Effector memory CD8-positive, alpha-beta T cell (primary cell): ENCODE measurements around the gene MIPEP.
A peak's percentile ranks its signal among the peaks of the same experiment; 100 is the strongest.
"Not testable (repeated sequence)": the region's sequence is repeated elsewhere in the genome, so short reads cannot be mapped to it uniquely, and the experiment has no call there.

Experiments
- ATAC-seq: fragments of 150-1000 bp; cut with Tn5 transposase; replicated peaks from 2 replicates; pipeline ENCODE4 v1.10.0; 2021; ENCODE audit warnings: mild to moderate bottlenecking, moderate library complexity
- DNase-seq, 3 experiments: peaks; one replicate each; pipeline ENCODE4 v3.0.0; 2021
- H3K27ac Mint-ChIP-seq, 2 donors: one replicate each; pipeline ENCODE4 v1.8.0; 2022; ENCODE audit warnings: mild to moderate bottlenecking in 2 of 2, mixed read lengths in 2 of 2, moderate library complexity in 2 of 2
- H3K27me3 Mint-ChIP-seq, 2 donors: one replicate each; pipeline ENCODE4 v1.8.0; 2022; ENCODE audit warnings: mixed read lengths in 2 of 2
- H3K36me3 Mint-ChIP-seq: one replicate; pipeline ENCODE4 v1.8.0; 2022; ENCODE audit warnings: mild to moderate bottlenecking, moderate library complexity, mixed read lengths; ENCODE audit not compliant: insufficient read depth
- H3K4me1 Mint-ChIP-seq, 2 donors: one replicate each; pipeline ENCODE4 v1.8.0; 2022; ENCODE audit warnings: low read depth in 2 of 2, mixed read lengths in 2 of 2
- H3K4me3 Mint-ChIP-seq, 2 donors: one replicate each; pipeline ENCODE4 v1.8.0; 2022; ENCODE audit warnings: mild to moderate bottlenecking in 2 of 2, mixed read lengths in 2 of 2, moderate library complexity in 2 of 2
- H3K9me3 Mint-ChIP-seq, 2 donors: one replicate each; pipeline ENCODE4 v1.8.0; 2022; ENCODE audit warnings: mixed read lengths in 2 of 2

The MIPEP gene

GRCh38 chr13:23766939-23767338 is 122.3 kb downstream of the MIPEP start:
- peaks cover 4 to 5% of the 10 kb centered on the region in 2 donors for H3K4me1 Mint-ChIP-seq
- peaks cover 6% of the 10 kb centered on the region for H3K36me3 Mint-ChIP-seq
- no peaks in the 10 kb centered on the region for H3K9me3 Mint-ChIP-seq
- DNase-seq, result no peak
- no peaks in the 10 kb centered on the region for H3K27me3 Mint-ChIP-seq
- no peak for ATAC-seq
- no peak overlapping the region for H3K4me3 Mint-ChIP-seq
- peak overlapping the region in 1 of 2 donors; percentile 4 for H3K27ac Mint-ChIP-seq

GRCh38 chr13:23766283-23766682 is 122.9 kb downstream of the MIPEP start:
- Mint-ChIP-seq H3K27me3 (no peaks in the 10 kb centered on the region), H3K9me3 (no peaks in the 10 kb centered on the region), H3K4me1 (peaks cover 0 to 2% of the 10 kb centered on the region in 2 donors), H3K27ac (peak overlapping the region in 1 of 2 donors; percentile 4), H3K36me3 (peaks cover 6% of the 10 kb centered on the region), H3K4me3 (no peak overlapping the region)
- ATAC-seq, result no peak
- no peak for DNase-seq

- H3K27me3 Mint-ChIP-seq, result no peaks in the 10 kb centered on the region
- H3K36me3 Mint-ChIP-seq, result peaks cover 2% of the 10 kb centered on the region
- H3K9me3 Mint-ChIP-seq, result no peaks in the 10 kb centered on the region
- no peaks in the 10 kb centered on the region for H3K4me1 Mint-ChIP-seq
- DNase-seq, result no peak
- no peak overlapping the region for H3K27ac Mint-ChIP-seq
- ATAC-seq, result no peak
- H3K4me3 Mint-ChIP-seq, result no peak overlapping the region
Measured at GRCh38 chr13:23765531-23765930, 123.7 kb downstream of the MIPEP start.

GRCh38 chr13:23763318-23763717 is 125.9 kb downstream of the MIPEP start:
- H3K36me3 Mint-ChIP-seq, result no peaks in the 10 kb centered on the region
- H3K4me3 Mint-ChIP-seq, result no peak overlapping the region
- no peaks in the 10 kb centered on the region for H3K27me3 Mint-ChIP-seq

GRCh38 chr13:23761760-23762159 is 127.4 kb downstream of the MIPEP start:
- not testable (repeated sequence) for H3K9me3 Mint-ChIP-seq, ATAC-seq, H3K36me3 Mint-ChIP-seq, H3K4me1 Mint-ChIP-seq, H3K27me3 Mint-ChIP-seq, DNase-seq, H3K4me3 Mint-ChIP-seq, H3K27ac Mint-ChIP-seq

More at GRCh38 chr13:23763318-23763717, 125.9 kb downstream of the MIPEP start:
- no peak overlapping the region for H3K27ac Mint-ChIP-seq
- H3K4me1 Mint-ChIP-seq, result no peaks in the 10 kb centered on the region
- ATAC-seq (no peak), DNase-seq (no peak)
- no peaks in the 10 kb centered on the region for H3K9me3 Mint-ChIP-seq

- Mint-ChIP-seq H3K27me3 (no peaks in the 10 kb centered on the region), H3K4me3 (no peak overlapping the region), H3K27ac (no peak overlapping the region), H3K36me3 (no peaks in the 10 kb centered on the region), H3K9me3 (no peaks in the 10 kb centered on the region), H3K4me1 (no peaks in the 10 kb centered on the region)
- DNase-seq (no peak), ATAC-seq (no peak)
Measured at GRCh38 chr13:23760000-23760399, 129.2 kb downstream of the MIPEP start.

- no peaks in the 10 kb centered on the region for H3K36me3 Mint-ChIP-seq
- H3K27ac Mint-ChIP-seq, result no peak overlapping the region
- H3K4me1 Mint-ChIP-seq, result no peaks in the 10 kb centered on the region
- H3K27me3 Mint-ChIP-seq, result no peaks in the 10 kb centered on the region
- no peaks in the 10 kb centered on the region for H3K9me3 Mint-ChIP-seq
- no peak overlapping the region for H3K4me3 Mint-ChIP-seq
- no peak for ATAC-seq
- no peak for DNase-seq
Measured at GRCh38 chr13:23758798-23759527, 130.2 kb downstream of the MIPEP start.

GRCh38 chr13:23754997-23755396 is 134.2 kb downstream of the MIPEP start:
- Mint-ChIP-seq H3K9me3 (no peaks in the 10 kb centered on the region), H3K4me3 (no peak overlapping the region), H3K27ac (no peak overlapping the region), H3K27me3 (no peaks in the 10 kb centered on the region), H3K36me3 (no peaks in the 10 kb centered on the region), H3K4me1 (peaks cover 0 to 1% of the 10 kb centered on the region in 2 donors)
- DNase-seq (no peak), ATAC-seq (no peak)

- ATAC-seq, result peak; percentile 76
Measured at GRCh38 chr13:23754506-23754905, 134.7 kb downstream of the MIPEP start.

GRCh38 chr13:23753458-23753857 is 135.7 kb downstream of the MIPEP start:
- DNase-seq (no peak), ATAC-seq (no peak)

More at GRCh38 chr13:23754506-23754905, 134.7 kb downstream of the MIPEP start:
- H3K4me3 Mint-ChIP-seq, result no peak overlapping the region
- H3K36me3 Mint-ChIP-seq, result peaks cover 3% of the 10 kb centered on the region
- H3K27me3 Mint-ChIP-seq, result no peaks in the 10 kb centered on the region
- H3K4me1 Mint-ChIP-seq, result peaks cover 0 to 1% of the 10 kb centered on the region in 2 donors
- H3K27ac Mint-ChIP-seq, result peak overlapping the region in 1 of 2 donors; percentile 25
- DNase-seq, result no peak
- H3K9me3 Mint-ChIP-seq, result no peaks in the 10 kb centered on the region

GRCh38 chr13:23752111-23753001 is 136.8 kb downstream of the MIPEP start:
- H3K9me3 Mint-ChIP-seq, result no peaks in the 10 kb centered on the region
- DNase-seq, result no peak
- no peaks in the 10 kb centered on the region for H3K27me3 Mint-ChIP-seq
- peaks cover 3% of the 10 kb centered on the region for H3K36me3 Mint-ChIP-seq
- H3K4me1 Mint-ChIP-seq, result peaks cover 0 to 1% of the 10 kb centered on the region in 2 donors
- no peak for ATAC-seq
- no peak overlapping the region for H3K27ac Mint-ChIP-seq
- no peak overlapping the region for H3K4me3 Mint-ChIP-seq

More at GRCh38 chr13:23753458-23753857, 135.7 kb downstream of the MIPEP start:
- Mint-ChIP-seq H3K9me3 (no peaks in the 10 kb centered on the region), H3K4me3 (no peak overlapping the region), H3K27ac (peak overlapping the region in 1 of 2 donors; percentile 25), H3K36me3 (peaks cover 3% of the 10 kb centered on the region), H3K4me1 (peaks cover 0 to 1% of the 10 kb centered on the region in 2 donors), H3K27me3 (no peaks in the 10 kb centered on the region)

GRCh38 chr13:23751195-23751594 is 138.0 kb downstream of the MIPEP start:
- peaks cover 0 to 1% of the 10 kb centered on the region in 2 donors for H3K4me1 Mint-ChIP-seq
- DNase-seq (no peak), ATAC-seq (no peak)
- H3K27me3 Mint-ChIP-seq, result no peaks in the 10 kb centered on the region
- H3K9me3 Mint-ChIP-seq, result no peaks in the 10 kb centered on the region
- H3K36me3 Mint-ChIP-seq, result peaks cover 3% of the 10 kb centered on the region
- no peak overlapping the region for H3K27ac Mint-ChIP-seq
- no peak overlapping the region for H3K4me3 Mint-ChIP-seq

- DNase-seq, result no peak
- Mint-ChIP-seq H3K36me3 (peaks cover 3% of the 10 kb centered on the region), H3K4me1 (peaks cover 0 to 1% of the 10 kb centered on the region in 2 donors), H3K4me3 (no peak overlapping the region), H3K9me3 (no peaks in the 10 kb centered on the region), H3K27ac (no peak overlapping the region), H3K27me3 (no peaks in the 10 kb centered on the region)
- ATAC-seq, result no peak
Measured at GRCh38 chr13:23750383-23751121, 138.6 kb downstream of the MIPEP start.
